ENCODE measurements around the gene NTMT1.

- TF ChIP-seq, protein P1, sequence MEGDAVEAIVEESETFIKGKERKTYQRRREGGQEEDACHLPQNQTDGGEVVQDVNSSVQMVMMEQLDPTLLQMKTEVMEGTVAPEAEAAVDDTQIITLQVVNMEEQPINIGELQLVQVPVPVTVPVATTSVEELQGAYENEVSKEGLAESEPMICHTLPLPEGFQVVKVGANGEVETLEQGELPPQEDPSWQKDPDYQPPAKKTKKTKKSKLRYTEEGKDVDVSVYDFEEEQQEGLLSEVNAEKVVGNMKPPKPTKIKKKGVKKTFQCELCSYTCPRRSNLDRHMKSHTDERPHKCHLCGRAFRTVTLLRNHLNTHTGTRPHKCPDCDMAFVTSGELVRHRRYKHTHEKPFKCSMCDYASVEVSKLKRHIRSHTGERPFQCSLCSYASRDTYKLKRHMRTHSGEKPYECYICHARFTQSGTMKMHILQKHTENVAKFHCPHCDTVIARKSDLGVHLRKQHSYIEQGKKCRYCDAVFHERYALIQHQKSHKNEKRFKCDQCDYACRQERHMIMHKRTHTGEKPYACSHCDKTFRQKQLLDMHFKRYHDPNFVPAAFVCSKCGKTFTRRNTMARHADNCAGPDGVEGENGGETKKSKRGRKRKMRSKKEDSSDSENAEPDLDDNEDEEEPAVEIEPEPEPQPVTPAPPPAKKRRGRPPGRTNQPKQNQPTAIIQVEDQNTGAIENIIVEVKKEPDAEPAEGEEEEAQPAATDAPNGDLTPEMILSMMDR (IDR thresholded peaks at IDR 0.05), result no peak
- TF ChIP-seq POLR2A (IDR thresholded peaks at IDR 0.05) (no peak), EP300 (IDR thresholded peaks at IDR 0.05) (no peak)
Observed at GRCh38 chr9:129627556-129628440, 1.8 kb downstream of the NTMT1 start.

Data from ovary (tissue), 3 donors.